ENCODE data around the gene ATXN7L1. TPM values are rescaled to one million over a fixed set of nuclear protein-coding genes. Genes with fewer than 3 reads are reported as not detected.

ATXN7L1 gene
- polyA plus RNA-seq, 1 of the 3 experiments (the other 2 are of a cell fraction) = 6.0 TPM

DNA sequence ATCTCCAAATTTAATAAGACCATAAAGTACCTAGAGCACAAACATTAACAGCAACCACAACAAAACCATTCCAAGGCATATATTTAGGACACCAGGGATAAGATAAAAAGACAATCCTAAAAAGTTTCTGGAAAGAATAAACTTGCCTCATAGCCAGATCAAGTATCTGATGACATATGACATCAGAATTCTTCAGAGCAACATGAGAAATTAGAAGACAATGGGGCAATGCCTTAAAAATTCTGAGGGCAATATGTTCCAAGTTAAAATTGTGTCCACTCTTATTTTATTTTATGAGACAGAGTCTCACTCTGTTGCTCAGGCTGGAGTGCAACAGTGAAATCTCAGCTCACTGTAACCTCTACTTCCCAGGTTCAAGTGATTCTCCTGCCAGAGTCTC, 297.9 kb downstream of the ATXN7L1 start:
- no peaks in the 10 kb centered on the region for H3K79me2 ChIP-seq (ENCODE audit: insufficient read depth)
- H3K9ac ChIP-seq = no peak overlapping the region
- no peaks in the 10 kb centered on the region; a peak in 1 of 4 replicates for H3K4me1 ChIP-seq (ENCODE audit: control insufficient read depth in 1 of 2, insufficient read depth in 2 of 2, low read depth in 1 of 2, low read length in 1 of 2)
- no peak overlapping the region for H3K4me3 ChIP-seq (ENCODE audit: low read depth in 2 of 2, low read length in 1 of 2)
- H3K36me3 ChIP-seq (replicated peaks in 1 of 2; ENCODE audit: control insufficient read depth in 1 of 2, insufficient read depth in 2 of 2, low read length in 1 of 2) = no peaks in the 10 kb centered on the region
- H3K27me3 ChIP-seq (ENCODE audit: insufficient read depth) = no peaks in the 10 kb centered on the region
- no peak overlapping the region for H3K4me2 ChIP-seq
- no peaks in the 10 kb centered on the region for H3K9me3 ChIP-seq
- H3F3A ChIP-seq (replicated peaks; ENCODE audit: insufficient read depth) = peaks cover 17% of the 10 kb centered on the region
- POLR2A ChIA-PET = no interaction called here
- CTCF ChIA-PET = interaction anchor here (0.8 to 1.6 kb wide), 2 partner anchors 10 to 11 kb away, joined by 3 read pairs; no protein-coding TSS in a partner anchor
- H4K20me1 ChIP-seq (ENCODE audit: insufficient read depth) = no peaks in the 10 kb centered on the region
- no peak overlapping the region for H3K27ac ChIP-seq (ENCODE audit: low read depth in 2 of 2, low read length in 1 of 2)
- no peaks in the 10 kb centered on the region for H3K9me2 ChIP-seq
- no peak overlapping the region for H2AFZ ChIP-seq (ENCODE audit: low read depth)
- DNase-seq = no peak
- TF ChIP-seq NRF1 (IDR thresholded peaks at IDR 0.05; ENCODE audit: low read depth, low read length) (no peak), GABPA (IDR thresholded peaks at IDR 0.05; ENCODE audit: low read depth) (no peak), MAX (IDR thresholded peaks at IDR 0.05; ENCODE audit: low read depth) (no peak), RFX5 (IDR thresholded peaks at IDR 0.05; ENCODE audit: low read length) (no peak), CTCF (IDR thresholded peaks at IDR 0.05) (no peak), TCF12 (IDR thresholded peaks at IDR 0.05) (no peak), RAD21 (IDR thresholded peaks at IDR 0.05; ENCODE audit: low read length) (no peak), RXRA (IDR thresholded peaks at IDR 0.05; ENCODE audit: borderline replicate concordance, low read depth) (no peak), YY1 (IDR thresholded peaks at IDR 0.05; ENCODE audit: low read depth) (no peak), NFIC (IDR thresholded peaks at IDR 0.05; ENCODE audit: borderline replicate concordance) (no peak), GATA2 (CRISPR knock-in tag; IDR thresholded peaks at IDR 0.05) (no peak), TEAD4 (IDR thresholded peaks at IDR 0.05; ENCODE audit: borderline replicate concordance, insufficient read depth) (no peak), EZH2phosphoT487 (IDR thresholded peaks at IDR 0.05; ENCODE audit: borderline replicate concordance, low read depth) (no peak)
- TF ChIP-seq, protein P1, sequence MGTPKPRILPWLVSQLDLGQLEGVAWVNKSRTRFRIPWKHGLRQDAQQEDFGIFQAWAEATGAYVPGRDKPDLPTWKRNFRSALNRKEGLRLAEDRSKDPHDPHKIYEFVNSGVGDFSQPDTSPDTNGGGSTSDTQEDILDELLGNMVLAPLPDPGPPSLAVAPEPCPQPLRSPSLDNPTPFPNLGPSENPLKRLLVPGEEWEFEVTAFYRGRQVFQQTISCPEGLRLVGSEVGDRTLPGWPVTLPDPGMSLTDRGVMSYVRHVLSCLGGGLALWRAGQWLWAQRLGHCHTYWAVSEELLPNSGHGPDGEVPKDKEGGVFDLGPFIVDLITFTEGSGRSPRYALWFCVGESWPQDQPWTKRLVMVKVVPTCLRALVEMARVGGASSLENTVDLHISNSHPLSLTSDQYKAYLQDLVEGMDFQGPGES (IDR thresholded peaks at IDR 0.05; ENCODE audit: low read depth, low read length) = no peak

DNA sequence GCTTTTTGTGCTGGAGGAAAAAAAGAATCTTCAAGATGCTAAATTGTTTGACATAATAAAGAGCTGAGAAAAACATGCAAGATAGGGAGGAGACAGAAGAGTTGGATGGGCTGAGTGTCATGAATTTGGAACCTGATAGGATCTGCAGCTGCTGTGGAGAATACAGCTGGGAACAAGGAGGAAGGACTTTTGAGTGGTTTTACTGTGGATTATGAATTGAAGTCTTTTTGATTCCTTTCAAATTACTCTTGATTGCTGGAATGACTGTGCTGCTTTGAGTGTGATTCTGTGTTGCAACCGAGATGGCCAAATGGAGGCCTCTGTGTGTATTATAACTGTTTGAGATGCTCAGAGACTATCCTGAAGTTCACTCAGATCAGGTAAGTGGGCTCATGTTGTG, 299.1 kb downstream of the ATXN7L1 start:
- Histone ChIP-seq H3K27ac (ENCODE audit: low read depth in 2 of 2, low read length in 1 of 2) (no peak overlapping the region), H3K4me3 (ENCODE audit: low read depth in 2 of 2, low read length in 1 of 2) (no peak overlapping the region), H3K9me3 (no peaks in the 10 kb centered on the region), H3F3A (replicated peaks; ENCODE audit: insufficient read depth) (peaks cover 23% of the 10 kb centered on the region), H3K4me2 (no peak overlapping the region), H2AFZ (ENCODE audit: low read depth) (no peak overlapping the region), H3K9me2 (no peaks in the 10 kb centered on the region), H4K20me1 (ENCODE audit: insufficient read depth) (no peaks in the 10 kb centered on the region), H3K27me3 (ENCODE audit: insufficient read depth) (no peaks in the 10 kb centered on the region), H3K9ac (no peak overlapping the region), H3K79me2 (ENCODE audit: insufficient read depth) (no peaks in the 10 kb centered on the region), H3K4me1 (ENCODE audit: control insufficient read depth in 1 of 2, insufficient read depth in 2 of 2, low read depth in 1 of 2, low read length in 1 of 2) (no peaks in the 10 kb centered on the region; a peak in 1 of 4 replicates), H3K36me3 (replicated peaks in 1 of 2; ENCODE audit: control insufficient read depth in 1 of 2, insufficient read depth in 2 of 2, low read length in 1 of 2) (no peaks in the 10 kb centered on the region)
- DNase-seq = no peak
- ChIA-PET CTCF (interaction anchor here (2.4 kb wide), 1 partner anchor 12 kb away, joined by 14 read pairs; no protein-coding TSS in a partner anchor), POLR2A (interaction anchor here (0.7 kb wide), 1 partner anchor 97 kb away, joined by 3 read pairs; no protein-coding TSS in a partner anchor)
- 95% methylated on average over 1 of the region's 1 CpG for WGBS (ENCODE audit: low lambda C conversion rate)
- TF ChIP-seq USF1 (IDR thresholded peaks at IDR 0.05; ENCODE audit: borderline replicate concordance, low read depth) (no peak), EZH2phosphoT487 (IDR thresholded peaks at IDR 0.05; ENCODE audit: borderline replicate concordance, low read depth) (no peak), RXRA (IDR thresholded peaks at IDR 0.05; ENCODE audit: borderline replicate concordance, low read depth) (no peak), NFIC (IDR thresholded peaks at IDR 0.05; ENCODE audit: borderline replicate concordance) (no peak), FOXJ3 (CRISPR knock-in tag; IDR thresholded peaks at IDR 0.05) (no peak), GATA2 (CRISPR knock-in tag; IDR thresholded peaks at IDR 0.05) (no peak), TAF1 (IDR thresholded peaks at IDR 0.05; ENCODE audit: borderline replicate concordance, low read depth, low read length) (no peak), MAX (IDR thresholded peaks at IDR 0.05; ENCODE audit: low read depth) (no peak), FOSL2 (IDR thresholded peaks at IDR 0.05; ENCODE audit: borderline replicate concordance, low read depth) (no peak)
- TF ChIP-seq, protein P2, sequence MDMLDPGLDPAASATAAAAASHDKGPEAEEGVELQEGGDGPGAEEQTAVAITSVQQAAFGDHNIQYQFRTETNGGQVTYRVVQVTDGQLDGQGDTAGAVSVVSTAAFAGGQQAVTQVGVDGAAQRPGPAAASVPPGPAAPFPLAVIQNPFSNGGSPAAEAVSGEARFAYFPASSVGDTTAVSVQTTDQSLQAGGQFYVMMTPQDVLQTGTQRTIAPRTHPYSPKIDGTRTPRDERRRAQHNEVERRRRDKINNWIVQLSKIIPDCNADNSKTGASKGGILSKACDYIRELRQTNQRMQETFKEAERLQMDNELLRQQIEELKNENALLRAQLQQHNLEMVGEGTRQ (IDR thresholded peaks at IDR 0.05; ENCODE audit: borderline replicate concordance, low read depth, low read length) = no peak
- TF ChIP-seq, protein P1 (IDR thresholded peaks at IDR 0.05; ENCODE audit: low read depth, low read length) = no peak
- TF ChIP-seq, protein P3, sequence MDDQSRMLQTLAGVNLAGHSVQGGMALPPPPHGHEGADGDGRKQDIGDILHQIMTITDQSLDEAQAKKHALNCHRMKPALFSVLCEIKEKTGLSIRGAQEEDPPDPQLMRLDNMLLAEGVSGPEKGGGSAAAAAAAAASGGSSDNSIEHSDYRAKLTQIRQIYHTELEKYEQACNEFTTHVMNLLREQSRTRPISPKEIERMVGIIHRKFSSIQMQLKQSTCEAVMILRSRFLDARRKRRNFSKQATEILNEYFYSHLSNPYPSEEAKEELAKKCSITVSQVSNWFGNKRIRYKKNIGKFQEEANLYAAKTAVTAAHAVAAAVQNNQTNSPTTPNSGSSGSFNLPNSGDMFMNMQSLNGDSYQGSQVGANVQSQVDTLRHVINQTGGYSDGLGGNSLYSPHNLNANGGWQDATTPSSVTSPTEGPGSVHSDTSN (IDR thresholded peaks at IDR 0.05) = no peak

Measured in SK-N-SH (cell line).